A673 (cell line): Measurements from ENCODE around the gene RC3H1. TPM values are rescaled to one million over a fixed set of nuclear protein-coding genes. Genes with fewer than 3 reads are reported as not detected.

Experiments
- BruUV-seq: library from RNA; stranded (reverse); fragments of 400-500 nt; replicated peaks from 2 replicates; lab custom pipeline; 2021; lab: Mats Ljungman, UMichigan
- CTCF ChIA-PET: fragments of 300-600 bp; sonication (Branson Sonifier 250); formaldehyde crosslinking; loops from one replicate; lab custom pipeline; 2022; ENCODE audit warnings: antibody characterized with exemption; lab: Charles Lee
- POLR2A ChIA-PET: fragments of 300-600 bp; sonication (Branson Sonifier 250); formaldehyde crosslinking; loops from one replicate; lab custom pipeline; 2022; ENCODE audit warnings: antibody characterized with exemption; ENCODE audit not compliant: low non-redundant PET; lab: Charles Lee
- DNase-seq: peaks from one replicate; pipeline ENCODE4 v3.0.0-alpha.2; 2015; ENCODE audit warnings: low spot score
- H3K27ac ChIP-seq: fragments of 200-600 bp; sonication (generic); 2 replicates; pipeline ENCODE4 v1.5.1; 2016; ENCODE audit warnings: mixed run types, low read depth, mild to moderate bottlenecking, mixed read lengths, antibody characterized with exemption, low read length; ENCODE audit not compliant: poor library complexity, severe bottlenecking
- H3K27me3 ChIP-seq: fragments of 200-600 bp; sonication (generic); replicated peaks from 2 replicates; pipeline ENCODE4 v1.6.1; 2017; ENCODE audit warnings: mixed run types, low read depth, mild to moderate bottlenecking, mixed read lengths, antibody characterized with exemption, low read length; ENCODE audit not compliant: insufficient read depth, poor library complexity
- H3K36me3 ChIP-seq: fragments of 200-600 bp; sonication (generic); 2 replicates; pipeline ENCODE4 v1.6.1; 2016; ENCODE audit warnings: mixed run types, mild to moderate bottlenecking, mixed read lengths, antibody characterized with exemption, low read length; ENCODE audit not compliant: insufficient read depth, poor library complexity, severe bottlenecking
- H3K4me1 ChIP-seq: fragments of 200-600 bp; sonication (generic); 2 replicates; pipeline ENCODE4 v1.6.1; 2017; ENCODE audit warnings: mixed run types, mild to moderate bottlenecking, mixed read lengths, antibody characterized with exemption, low read length; ENCODE audit not compliant: insufficient read depth, poor library complexity, severe bottlenecking
- H3K4me3 ChIP-seq: fragments of 200-600 bp; sonication (generic); 2 replicates; pipeline ENCODE4 v1.5.1; 2016; ENCODE audit warnings: low read depth, mixed run types, mild to moderate bottlenecking, mixed read lengths, low read length; ENCODE audit not compliant: poor library complexity, severe bottlenecking
- H3K9me3 ChIP-seq: fragments of 200-600 bp; sonication (generic); 2 replicates; pipeline ENCODE4 v1.6.1; 2016; ENCODE audit warnings: mixed run types, low read depth, mild to moderate bottlenecking, mixed read lengths, antibody characterized with exemption, low read length; ENCODE audit not compliant: poor library complexity, severe bottlenecking
- CTCF ChIP-seq: fragments of 300-800, 200-600 bp; sonication (generic); conservative IDR thresholded peaks from 2 replicates; pipeline ENCODE4 v1.5.1; 2017; ENCODE audit warnings: low read depth, mild to moderate bottlenecking, antibody characterized with exemption, low read length, moderate library complexity, mixed read lengths
- EZH2 ChIP-seq: fragments of 200-600 bp; sonication (generic); IDR thresholded peaks from 2 replicates; pipeline ENCODE4 v1.6.1; 2017; ENCODE audit warnings: borderline replicate concordance, low read depth, mild to moderate bottlenecking, mixed read lengths, antibody characterized with exemption, low read length; ENCODE audit not compliant: poor library complexity, severe bottlenecking
- intact Hi-C: fragments of 100-400 bp; cut with micrococcal nuclease; formaldehyde crosslinking; loops from one replicate; pipeline ENCODE4 v1.10.0; 2022; ENCODE audit not compliant: unreplicated experiment
- total RNA-seq: library from RNA; stranded (reverse); gene quantifications from 2 replicates; pipeline ENCODE4 v1.2.3, GENCODE V29; 2021

Gene RC3H1
- total RNA-seq, 1 experiment from 2014 or later: 27.2 TPM

- CTCF ChIA-PET: no interaction called here
- no peaks in the 10 kb centered on the region for H3K9me3 ChIP-seq
- intact Hi-C loops: no loop called here
- BruUV-seq: no TSS peak
- no peaks in the 10 kb centered on the region for H3K4me1 ChIP-seq
- H3K36me3 ChIP-seq: no peaks in the 10 kb centered on the region
- TF ChIP-seq EZH2 (no peak), CTCF (no peak)
- no peaks in the 10 kb centered on the region for H3K27me3 ChIP-seq
- no peak for DNase-seq
- no peak within 1 kb of the TSS for H3K27ac ChIP-seq
- POLR2A ChIA-PET: no interaction called here
- H3K4me3 ChIP-seq: no peak within 1 kb of the TSS
Measured at GRCh38 chr1:173917149-173917548, 105.0 kb downstream of the RC3H1 start, which contains the start of gene SERPINC1. Gene SERPINC1 (minus strand): TSS chr1:173917327. CDS start chr1:173917259, 68 bp downstream.

- DNase-seq: no peak
- BruUV-seq: no TSS peak
- H3K36me3 ChIP-seq: no peaks in the 10 kb centered on the region
- ChIA-PET POLR2A (no interaction called here), CTCF (interaction anchor here (0.6 kb wide), 1 partner anchor 129 kb away, joined by 6 read pairs; no protein-coding TSS in a partner anchor)
- H3K9me3 ChIP-seq: no peaks in the 10 kb centered on the region
- H3K27ac ChIP-seq: no peak overlapping the region
- no peaks in the 10 kb centered on the region for H3K27me3 ChIP-seq
- no peak overlapping the region for H3K4me3 ChIP-seq
- TF ChIP-seq EZH2 (no peak), CTCF (no peak)
- no peaks in the 10 kb centered on the region for H3K4me1 ChIP-seq
- intact Hi-C loops: no loop called here
Measured at GRCh38 chr1:173916667-173917066, 105.5 kb downstream of the RC3H1 start.

DNA sequence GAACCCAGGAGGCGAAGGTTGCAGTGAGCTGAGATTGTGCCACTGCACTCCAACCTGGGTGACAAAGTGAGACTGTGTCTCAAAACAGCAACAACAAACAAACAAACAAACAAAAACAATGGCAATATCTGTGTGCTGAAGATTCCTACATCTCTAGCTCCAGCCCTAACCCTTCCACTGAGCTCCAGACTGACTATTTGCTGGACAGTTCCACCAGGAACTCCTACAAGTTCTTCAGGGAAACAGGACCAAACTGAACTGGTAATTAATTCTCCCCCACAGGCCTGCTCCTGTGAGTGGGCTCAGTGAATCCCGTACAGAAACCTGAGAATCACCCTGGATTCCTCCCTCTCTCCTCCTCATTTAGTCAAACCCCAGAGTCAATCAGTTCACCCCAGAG, 106.6 kb downstream of the RC3H1 start:
- CTCF ChIA-PET: no interaction called here
- Histone ChIP-seq H3K4me3 (no peak overlapping the region), H3K9me3 (no peaks in the 10 kb centered on the region), H3K27ac (no peak overlapping the region), H3K27me3 (no peaks in the 10 kb centered on the region), H3K36me3 (no peaks in the 10 kb centered on the region), H3K4me1 (no peaks in the 10 kb centered on the region)
- TF ChIP-seq EZH2 (no peak), CTCF (no peak)
- intact Hi-C loops: no loop called here
- BruUV-seq: no TSS peak
- DNase-seq: no peak
- POLR2A ChIA-PET: no interaction called here
